Measurements from ENCODE around the gene TCN2.
"Not testable (repeated sequence)": the region's sequence is repeated elsewhere in the genome, so short reads cannot be mapped to it uniquely, and the experiment has no call there.

The TCN2 gene

GRCh38 chr22:30673136-30673535, 66.2 kb downstream of the TCN2 start:
- DNase-seq: peak in 1 of 10 donors; percentile 35
- intact Hi-C loops (cut with DNase I): no loop called here

DNA sequence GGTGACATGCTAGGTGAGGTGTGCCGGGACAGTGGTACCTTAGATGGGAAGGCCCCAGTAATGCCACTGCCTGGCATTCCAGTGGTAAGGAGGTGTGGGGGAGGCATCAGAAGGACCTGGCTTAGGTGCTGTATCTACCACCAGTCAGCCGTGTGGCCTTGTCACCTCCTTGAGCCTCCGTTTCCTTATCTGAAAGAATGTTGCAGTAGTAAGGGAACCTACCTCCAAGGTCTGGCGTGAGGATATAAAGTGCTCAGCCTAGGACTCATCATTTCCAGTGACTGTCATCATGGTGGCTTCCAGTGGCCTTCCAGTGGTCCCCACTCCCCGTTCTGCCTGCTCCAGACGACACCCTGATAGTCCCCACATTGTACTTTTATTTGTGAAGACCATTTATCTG, 67.5 kb downstream of the TCN2 start:
- peak in 1 of 10 donors; percentile 8 for DNase-seq
- intact Hi-C loops (cut with DNase I): no loop called here

DNA sequence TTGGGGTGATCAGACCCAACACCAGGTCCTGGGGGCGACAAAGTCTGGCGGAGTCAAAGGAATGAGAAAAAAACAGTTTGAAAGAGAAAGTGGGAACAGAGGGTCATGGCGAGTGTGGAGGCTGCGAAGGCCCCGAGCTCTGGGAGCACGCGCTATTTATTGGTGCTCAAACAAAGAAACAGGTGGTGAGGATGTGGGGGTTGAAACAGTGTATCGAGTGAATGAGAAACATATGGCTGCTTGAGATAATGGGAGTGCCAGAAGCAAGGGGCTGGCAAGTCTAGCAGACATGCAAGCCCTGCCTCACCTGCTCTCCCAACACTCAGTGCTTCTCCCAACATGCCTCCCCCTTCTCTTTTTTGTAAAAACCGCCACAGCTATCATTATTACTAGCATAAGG, 68.5 kb downstream of the TCN2 start:
- DNase-seq: peak in 1 of 10 donors; percentile 34
- intact Hi-C loops (cut with DNase I): no loop called here

GRCh38 chr22:30676565-30676964, 69.6 kb downstream of the TCN2 start:
- intact Hi-C loops (cut with DNase I): not testable (repeated sequence)
- DNase-seq: peak in 1 of 10 donors; percentile 15

Data from posterior cingulate gyrus (tissue), 11 donors.